ENCODE results near the gene TK1. TPM values are rescaled to one million over a fixed set of nuclear protein-coding genes. Genes with fewer than 3 reads are reported as not detected.
"Not testable (repeated sequence)": the region's sequence is repeated elsewhere in the genome, so short reads cannot be mapped to it uniquely, and the experiment has no call there.

The TK1 gene
- total RNA-seq, 1 experiment from 2014 or later: 72.5 TPM

GRCh38 chr17:78186692-78187595, at the start of gene TK1, which contains the start of gene AFMID (continued):
- TF ChIP-seq AR (CRISPR knock-in tag; IDR thresholded peaks at IDR 0.05): no peak
- peak; percentile 83 for TF ChIP-seq TP53 (CRISPR knock-in tag; IDR thresholded peaks at IDR 0.05)
- TF ChIP-seq E2F1 (CRISPR knock-in tag; IDR thresholded peaks at IDR 0.05): peak; percentile 87; the same call in 1 of the 2 replicates
- TF ChIP-seq SOX15 (CRISPR knock-in tag; IDR thresholded peaks at IDR 0.05): no peak
- TF ChIP-seq NFE2L1 (CRISPR knock-in tag; IDR thresholded peaks at IDR 0.05): peak; percentile 82; the same call in 1 of the 2 replicates
- TF ChIP-seq ZNF317 (CRISPR knock-in tag; IDR thresholded peaks at IDR 0.05; ENCODE audit: borderline replicate concordance, low read depth): 0 out of 2 replicates have a peak, but pooled peaks have one; percentile 46

- TF ChIP-seq SMAD3 (CRISPR knock-in tag; IDR thresholded peaks at IDR 0.05; ENCODE audit: borderline replicate concordance): no peak
- TF ChIP-seq CREB1 (CRISPR knock-in tag; IDR thresholded peaks at IDR 0.05): no peak
- no peak for TF ChIP-seq TCF7 (CRISPR knock-in tag; IDR thresholded peaks at IDR 0.05; ENCODE audit: low read depth)
- POLR2A ChIA-PET: no interaction called here
- DNase-seq (ENCODE audit: low spot score) (no peak), ATAC-seq (no peak)
- no peak overlapping the region for H3K4me3 Mint-ChIP-seq
- no peak overlapping the region for H3K27ac Mint-ChIP-seq
- H3K27me3 Mint-ChIP-seq (ENCODE audit: low read depth): peaks cover 21% of the 10 kb centered on the region
- H3K36me3 Mint-ChIP-seq: no peaks in the 10 kb centered on the region
- CTCF ChIA-PET: interaction anchor here (0.9 to 3.4 kb wide), 2 partner anchors 11 to 15 kb away, joined by 4 to 23 read pairs; no protein-coding TSS in a partner anchor
- peaks cover under 1% of the 10 kb centered on the region; the same call in 1 of the 2 replicates for H3K4me1 Mint-ChIP-seq
- no peaks in the 10 kb centered on the region for H3K9me3 Mint-ChIP-seq
These were observed 49.0 kb upstream of the TK1 start for GRCh38 chr17:78235885-78236284.

- H3K36me3 Mint-ChIP-seq; ATAC-seq; H3K4me3 Mint-ChIP-seq; POLR2A ChIA-PET; H3K9me3 Mint-ChIP-seq; DNase-seq (ENCODE audit: low spot score); H3K27ac Mint-ChIP-seq; H3K4me1 Mint-ChIP-seq: not testable (repeated sequence)
- CTCF ChIA-PET: interaction anchor here (1.0 to 1.3 kb wide), 2 partner anchors 16 to 19 kb away, joined by 3 to 7 read pairs; no protein-coding TSS in a partner anchor
- peaks cover 29% of the 10 kb centered on the region for H3K27me3 Mint-ChIP-seq (ENCODE audit: low read depth)
These were observed 48.2 kb upstream of the TK1 start for GRCh38 chr17:78235022-78235421.

GRCh38 chr17:78234261-78234865, 47.5 kb upstream of the TK1 start:
- H3K27me3 Mint-ChIP-seq (ENCODE audit: low read depth): peaks cover 32% of the 10 kb centered on the region
- ATAC-seq: no peak
- no peaks in the 10 kb centered on the region for H3K9me3 Mint-ChIP-seq
- no peak overlapping the region for H3K27ac Mint-ChIP-seq
- H3K4me3 Mint-ChIP-seq: no peak overlapping the region
- H3K36me3 Mint-ChIP-seq: no peaks in the 10 kb centered on the region
- H3K4me1 Mint-ChIP-seq: peaks cover 4% of the 10 kb centered on the region; the same call in 1 of the 2 replicates
- DNase-seq (ENCODE audit: low spot score): no peak
- CTCF ChIA-PET: interaction anchor here (1.0 to 1.3 kb wide), 2 partner anchors 17 to 20 kb away, joined by 3 to 7 read pairs; no protein-coding TSS in a partner anchor
- POLR2A ChIA-PET: no interaction called here
- no peak for TF ChIP-seq JUN (CRISPR knock-in tag; IDR thresholded peaks at IDR 0.05)
- no peak for TF ChIP-seq ATF6 (CRISPR knock-in tag; IDR thresholded peaks at IDR 0.05)
- TF ChIP-seq ZNF416 (CRISPR knock-in tag; IDR thresholded peaks at IDR 0.05): no peak
- no peak for TF ChIP-seq CDX4 (CRISPR knock-in tag; IDR thresholded peaks at IDR 0.05; ENCODE audit: borderline replicate concordance)
- no peak for TF ChIP-seq ZBTB43 (CRISPR knock-in tag; IDR thresholded peaks at IDR 0.05)
- TF ChIP-seq MAX (CRISPR knock-in tag; IDR thresholded peaks at IDR 0.05): no peak
- no peak for TF ChIP-seq NFATC4 (CRISPR knock-in tag; IDR thresholded peaks at IDR 0.05)
- no peak for TF ChIP-seq CREM (CRISPR knock-in tag; IDR thresholded peaks at IDR 0.05)

All from WTC11 (cell line).